Measurements from ENCODE around the gene APOL3. TPM values are rescaled to one million over a fixed set of nuclear protein-coding genes. Genes with fewer than 3 reads are reported as not detected.

The APOL3 gene
- total and polyA plus RNA-seq, 2 of the 13 experiments (the other 11 are each of a cell fraction or from before 2014, with no cell fraction given) = 3.8 to 5.4 TPM

GRCh38 chr22:36155702-36156101 lies 4.9 kb downstream of the APOL3 start (continued):
- TF ChIP-seq GLI4 (CRISPR knock-in tag; IDR thresholded peaks at IDR 0.05; ENCODE audit: borderline replicate concordance) (no peak), KDM5A (IDR thresholded peaks at IDR 0.05; ENCODE audit: borderline replicate concordance, low read length) (no peak), ZNF740 (CRISPR knock-in tag; IDR thresholded peaks at IDR 0.05) (no peak), ZBTB4 (CRISPR knock-in tag; IDR thresholded peaks at IDR 0.05; ENCODE audit: borderline replicate concordance) (no peak), NFIC (IDR thresholded peaks at IDR 0.05; ENCODE audit: low read length) (no peak), ZIK1 (CRISPR knock-in tag; IDR thresholded peaks at IDR 0.05; ENCODE audit: borderline replicate concordance, low read depth) (no peak), ARNT (IDR thresholded peaks at IDR 0.05) (no peak), FOXP4 (CRISPR knock-in tag; IDR thresholded peaks at IDR 0.05) (no peak), ZFP62 (CRISPR knock-in tag; IDR thresholded peaks at IDR 0.05) (no peak), KLF13 (CRISPR knock-in tag; IDR thresholded peaks at IDR 0.05) (no peak), ZGPAT (CRISPR knock-in tag; IDR thresholded peaks at IDR 0.05) (no peak), ZNF703 (CRISPR knock-in tag; IDR thresholded peaks at IDR 0.05; ENCODE audit: borderline replicate concordance) (no peak), ZKSCAN5 (CRISPR knock-in tag; IDR thresholded peaks at IDR 0.05) (no peak), MED13 (CRISPR knock-in tag; IDR thresholded peaks at IDR 0.05) (no peak), TP53 (CRISPR knock-in tag; conservative IDR thresholded peaks at IDR 0.05) (no peak), MEIS2 (CRISPR knock-in tag; IDR thresholded peaks at IDR 0.05) (no peak), ATM (IDR thresholded peaks at IDR 0.05; ENCODE audit: borderline replicate concordance) (no peak), SIN3B (IDR thresholded peaks at IDR 0.05; ENCODE audit: low read length) (no peak), ZNF639 (CRISPR knock-in tag; conservative IDR thresholded peaks at IDR 0.05) (no peak), ZFAT (CRISPR knock-in tag; conservative IDR thresholded peaks at IDR 0.05) (no peak), ELF4 (CRISPR knock-in tag; IDR thresholded peaks at IDR 0.05; ENCODE audit: borderline replicate concordance) (no peak), BCL3 (CRISPR knock-in tag; IDR thresholded peaks at IDR 0.05) (no peak), NR2C2 (CRISPR knock-in tag; IDR thresholded peaks at IDR 0.05; ENCODE audit: borderline replicate concordance) (no peak)

Measured in HepG2 (cell line).